Tibial nerve (tissue), 4 donors: Measurements from ENCODE around the gene FAM193B. TPM values are rescaled to one million over a fixed set of nuclear protein-coding genes. Genes with fewer than 3 reads are reported as not detected.
A peak's percentile ranks its signal among the peaks of the same experiment; 100 is the strongest.
"Not testable (repeated sequence)": the region's sequence is repeated elsewhere in the genome, so short reads cannot be mapped to it uniquely, and the experiment has no call there.

Source experiments
- DNase-seq, 2 donors: peaks; one replicate each; pipeline ENCODE4 v3.0.0-alpha.2; 2019; ENCODE audit warnings: low spot score in 2 of 2
- H3K27ac ChIP-seq, 4 donors: fragments of 200-600 bp; sonication (generic) in 3 of 4; one replicate each; pipeline ENCODE4 v1.5.1; 2017 to 2019; ENCODE audit warnings: mild to moderate bottlenecking in 1 of 4
- H3K27me3 ChIP-seq, 2 donors: fragments of 200-600 bp; sonication (generic) in 1 of 2; one replicate each; pipeline versions ENCODE4 v1.5.1 to v1.6.0; 2017 to 2019
- H3K36me3 ChIP-seq, 3 donors: fragments of 200-600 bp; sonication (generic); one replicate each; pipeline ENCODE4 v1.5.1; 2018 to 2019
- H3K4me1 ChIP-seq, 4 donors: fragments of 200-600 bp; sonication (generic) in 3 of 4; one replicate each; pipeline ENCODE4 v1.5.1; 2017 to 2019
- H3K4me3 ChIP-seq, 4 donors: fragments of 200-600 bp; sonication (generic) in 3 of 4; one replicate each; pipeline ENCODE4 v1.5.1; 2017 to 2019; ENCODE audit warnings: mild to moderate bottlenecking in 1 of 4, moderate library complexity in 1 of 4
- H3K9me3 ChIP-seq, 4 donors: fragments of 200-600 bp; sonication (generic) in 3 of 4; one replicate each; pipeline ENCODE4 v1.5.1; 2017 to 2019
- CTCF ChIP-seq, 5 experiments: fragments of 200-600 bp in 3 of 5; fragments of 450-650 bp in 2 of 5; sonication (generic) in 3 of 5; IDR thresholded peaks; one replicate each; pipeline ENCODE4 v1.5.1; 2016 to 2019; ENCODE audit warnings: antibody characterized with exemption in 5 of 5, mild to moderate bottlenecking in 3 of 5, moderate library complexity in 2 of 5
- EP300 ChIP-seq, 2 donors: sonication (generic); formaldehyde crosslinking; IDR thresholded peaks; one replicate each; pipeline ENCODE4 v1.6.1; 2017; ENCODE audit warnings: antibody characterized with exemption in 2 of 2, mild to moderate bottlenecking in 1 of 2
- POLR2A ChIP-seq, 2 donors: fragments of 450-650 bp; IDR thresholded peaks; one replicate each; pipeline ENCODE4 v1.6.1; 2017; ENCODE audit warnings: antibody characterized with exemption in 2 of 2, mild to moderate bottlenecking in 2 of 2, moderate library complexity in 2 of 2
- WGBS, 2 donors: methylation state at CpG; one replicate each; pipeline ENCODE4 v1.1.5; 2018; 5-methylcytosine and 5-hydroxymethylcytosine counted together
- total RNA-seq, 4 donors: library from RNA; depleted of rRNA; stranded (reverse); fragments of >200 nt; gene quantifications; one replicate each; pipeline ENCODE4 v1.1.0, GENCODE V29; 2016

FAM193B gene
- total RNA-seq, 4 donors from 2014 or later: 82.4 to 152 (median 115) TPM

- WGBS, 2 donors: 30 to 36% methylated on average over 15 of the region's 15 CpGs
- Histone ChIP-seq H3K27me3 (no peaks in the 10 kb centered on the region), H3K9me3 (no peaks in the 10 kb centered on the region), H3K27ac (peak overlapping the region in 3 of 4 donors; percentile 52 to 71 (median 71)), H3K4me3 (no peak overlapping the region), H3K36me3 (peaks cover 0 to 48% (median 16%) of the 10 kb centered on the region in 3 donors), H3K4me1 (peaks cover 0 to 46% (median 22%) of the 10 kb centered on the region in 4 donors)
- no peak for DNase-seq
- TF ChIP-seq CTCF (IDR thresholded peaks at IDR 0.05) (no peak), EP300 (IDR thresholded peaks at IDR 0.05) (no peak), POLR2A (IDR thresholded peaks at IDR 0.05) (no peak)
Observed at GRCh38 chr5:177537389-177538361, 16.7 kb downstream of the FAM193B start.

- Histone ChIP-seq H3K9me3 (no peaks in the 10 kb centered on the region), H3K4me1 (peaks cover 0 to 46% (median 22%) of the 10 kb centered on the region in 4 donors), H3K36me3 (peaks cover 0 to 61% (median 16%) of the 10 kb centered on the region in 3 donors), H3K27me3 (no peaks in the 10 kb centered on the region), H3K27ac (peak overlapping the region in 3 of 4 donors; percentile 2 to 71 (median 71)), H3K4me3 (no peak overlapping the region)
- DNase-seq: no peak
- no peak for TF ChIP-seq EP300 (IDR thresholded peaks at IDR 0.05)
- no peak for TF ChIP-seq CTCF (IDR thresholded peaks at IDR 0.05)
- no peak for TF ChIP-seq POLR2A (IDR thresholded peaks at IDR 0.05)
- WGBS, 2 donors: 90 to 97% methylated on average over 10 of the region's 10 CpGs
Observed at GRCh38 chr5:177536386-177536785, 18.0 kb downstream of the FAM193B start.

- Histone ChIP-seq H3K4me3 (no peak overlapping the region), H3K27me3 (no peaks in the 10 kb centered on the region), H3K9me3 (no peaks in the 10 kb centered on the region), H3K36me3 (peaks cover 0 to 73% (median 24%) of the 10 kb centered on the region in 3 donors), H3K4me1 (peaks cover 0 to 42% (median 22%) of the 10 kb centered on the region in 4 donors), H3K27ac (no peak overlapping the region)
- no peak for DNase-seq
- no peak for TF ChIP-seq CTCF (IDR thresholded peaks at IDR 0.05)
- 84 to 87% methylated on average over 7 of the region's 7 CpGs for WGBS, 2 donors
Observed at GRCh38 chr5:177535125-177535524, 19.2 kb downstream of the FAM193B start.

GRCh38 chr5:177534433-177534832, 19.9 kb downstream of the FAM193B start:
- not testable (repeated sequence) for DNase-seq, H3K9me3 ChIP-seq, H3K27me3 ChIP-seq, H3K4me3 ChIP-seq, H3K27ac ChIP-seq
- WGBS, 2 donors: 95 to 96% methylated on average over 7 of the region's 7 CpGs
- Histone ChIP-seq H3K4me1 (peaks cover 0 to 35% (median 19%) of the 10 kb centered on the region in 4 donors), H3K36me3 (peaks cover 0 to 80% (median 31%) of the 10 kb centered on the region in 3 donors)

- TF ChIP-seq POLR2A (IDR thresholded peaks at IDR 0.05) (no peak), EP300 (IDR thresholded peaks at IDR 0.05) (no peak), CTCF (IDR thresholded peaks at IDR 0.05) (no peak)
- peaks cover 0 to 87% (median 43%) of the 10 kb centered on the region in 3 donors for H3K36me3 ChIP-seq
- DNase-seq: no peak
- no peak overlapping the region for H3K4me3 ChIP-seq
- 89 to 93% methylated on average over 27 of the region's 27 CpGs for WGBS, 2 donors
- H3K27me3 ChIP-seq: no peaks in the 10 kb centered on the region
- H3K9me3 ChIP-seq: no peaks in the 10 kb centered on the region
- no peak overlapping the region for H3K27ac ChIP-seq
- H3K4me1 ChIP-seq: peaks cover 0 to 5% (median under 1%) of the 10 kb centered on the region in 4 donors
Observed at GRCh38 chr5:177531209-177531940, 23.0 kb downstream of the FAM193B start.
